ENCODE results near the gene DAB2IP. TPM values are rescaled to one million over a fixed set of nuclear protein-coding genes. Genes with fewer than 3 reads are reported as not detected.

The DAB2IP gene
- total RNA-seq, 1 experiment from 2014 or later, result 46.7 TPM

DNA sequence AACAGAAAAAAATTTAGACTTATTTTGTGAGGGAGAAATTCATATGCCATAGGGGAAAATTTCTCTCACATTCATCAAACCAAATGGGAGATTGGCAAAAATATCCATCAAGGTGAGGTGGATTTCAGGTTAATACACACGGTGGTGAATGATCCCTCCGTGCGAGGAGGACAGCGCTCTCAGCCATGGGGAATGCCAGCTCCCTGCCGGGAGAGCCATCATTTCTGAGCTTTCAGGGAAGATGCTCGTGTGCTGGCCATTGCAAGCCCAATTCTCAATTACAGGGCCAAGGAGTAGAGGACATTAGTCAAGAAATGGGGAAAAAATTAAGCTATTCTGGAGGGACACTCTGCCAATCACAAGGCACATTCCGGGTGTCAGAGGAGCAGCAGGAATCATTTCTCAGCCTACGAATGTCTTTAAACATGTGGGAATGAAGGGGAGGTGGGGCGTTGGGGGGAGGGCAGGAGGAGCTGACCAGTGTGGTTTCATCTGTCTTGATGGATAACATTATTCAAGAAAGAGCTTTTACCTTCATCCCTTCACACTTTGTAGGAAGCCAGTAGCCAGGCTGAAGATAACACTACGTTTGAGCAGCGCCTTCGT is 165.5 kb downstream of the DAB2IP start:
- Histone ChIP-seq H3K9me3 (ENCODE audit: insufficient read depth, low read depth) (no peaks in the 10 kb centered on the region), H2AFZ (no peak overlapping the region), H3K27ac (no peak overlapping the region), H3K4me2 (no peak overlapping the region), H3F3A (ENCODE audit: insufficient read depth, low read depth) (no peaks in the 10 kb centered on the region), H3K4me1 (replicated peaks; ENCODE audit: insufficient read depth) (no peaks in the 10 kb centered on the region), H3K4me3 (no peak overlapping the region), H3K9me2 (ENCODE audit: insufficient read depth) (no peaks in the 10 kb centered on the region), H3K36me3 (ENCODE audit: low read depth) (no peaks in the 10 kb centered on the region), H3K79me2 (ENCODE audit: low read depth) (no peaks in the 10 kb centered on the region), H3K27me3 (ENCODE audit: insufficient read depth, low read depth) (no peaks in the 10 kb centered on the region), H4K20me1 (ENCODE audit: insufficient read depth) (no peaks in the 10 kb centered on the region)
- no peak for DNase-seq
- intact Hi-C loops (cut with micrococcal nuclease; ENCODE audit: unreplicated experiment), result no loop called here
- ChIA-PET CTCF (no interaction called here), POLR2A (ENCODE audit: unreplicated experiment) (interaction anchor here (0.7 kb wide), 1 partner anchor 82 kb away, joined by 4 read pairs; no protein-coding TSS in a partner anchor)
- TF ChIP-seq, protein P1, sequence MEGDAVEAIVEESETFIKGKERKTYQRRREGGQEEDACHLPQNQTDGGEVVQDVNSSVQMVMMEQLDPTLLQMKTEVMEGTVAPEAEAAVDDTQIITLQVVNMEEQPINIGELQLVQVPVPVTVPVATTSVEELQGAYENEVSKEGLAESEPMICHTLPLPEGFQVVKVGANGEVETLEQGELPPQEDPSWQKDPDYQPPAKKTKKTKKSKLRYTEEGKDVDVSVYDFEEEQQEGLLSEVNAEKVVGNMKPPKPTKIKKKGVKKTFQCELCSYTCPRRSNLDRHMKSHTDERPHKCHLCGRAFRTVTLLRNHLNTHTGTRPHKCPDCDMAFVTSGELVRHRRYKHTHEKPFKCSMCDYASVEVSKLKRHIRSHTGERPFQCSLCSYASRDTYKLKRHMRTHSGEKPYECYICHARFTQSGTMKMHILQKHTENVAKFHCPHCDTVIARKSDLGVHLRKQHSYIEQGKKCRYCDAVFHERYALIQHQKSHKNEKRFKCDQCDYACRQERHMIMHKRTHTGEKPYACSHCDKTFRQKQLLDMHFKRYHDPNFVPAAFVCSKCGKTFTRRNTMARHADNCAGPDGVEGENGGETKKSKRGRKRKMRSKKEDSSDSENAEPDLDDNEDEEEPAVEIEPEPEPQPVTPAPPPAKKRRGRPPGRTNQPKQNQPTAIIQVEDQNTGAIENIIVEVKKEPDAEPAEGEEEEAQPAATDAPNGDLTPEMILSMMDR (conservative IDR thresholded peaks at IDR 0.05), result no peak
- no peak for TF ChIP-seq EZH2 (IDR thresholded peaks at IDR 0.05; ENCODE audit: low read depth)
- BruUV-seq (replicated peaks), result no TSS peak

DNA sequence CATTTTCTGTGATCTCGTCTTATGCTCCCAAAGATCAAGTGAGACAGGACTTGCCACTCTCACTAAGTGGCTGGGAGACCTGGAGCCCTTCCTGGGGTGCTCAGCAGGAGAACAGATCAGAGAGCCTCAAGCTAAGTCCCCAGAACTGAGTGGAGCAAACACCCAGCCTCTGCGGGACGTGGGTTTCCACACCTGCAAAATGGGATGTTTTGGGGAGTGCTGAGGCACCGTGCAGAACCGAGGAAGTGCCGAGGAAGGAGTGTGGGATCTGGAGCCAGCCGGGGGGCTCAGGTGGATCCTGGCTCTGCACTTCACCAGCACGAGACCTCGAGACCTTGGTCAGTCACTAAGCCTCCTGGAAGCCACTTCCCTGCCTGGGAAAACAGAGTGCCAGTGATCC is 166.0 kb downstream of the DAB2IP start:
- TF ChIP-seq, protein P1 (conservative IDR thresholded peaks at IDR 0.05), result no peak
- no peak for TF ChIP-seq EZH2 (IDR thresholded peaks at IDR 0.05; ENCODE audit: low read depth)
- no peaks in the 10 kb centered on the region for H3K4me1 ChIP-seq (replicated peaks; ENCODE audit: insufficient read depth)
- no peak overlapping the region for H2AFZ ChIP-seq
- intact Hi-C loops (cut with micrococcal nuclease; ENCODE audit: unreplicated experiment), result no loop called here
- no peak overlapping the region for H3K27ac ChIP-seq
- ChIA-PET POLR2A (ENCODE audit: unreplicated experiment) (no interaction called here), CTCF (no interaction called here)
- H3K27me3 ChIP-seq (ENCODE audit: insufficient read depth, low read depth), result no peaks in the 10 kb centered on the region
- no peaks in the 10 kb centered on the region for H3K9me2 ChIP-seq (ENCODE audit: insufficient read depth)
- no peak overlapping the region for H3K4me2 ChIP-seq
- no TSS peak for BruUV-seq (replicated peaks)
- H3K9me3 ChIP-seq (ENCODE audit: insufficient read depth, low read depth), result no peaks in the 10 kb centered on the region
- H3F3A ChIP-seq (ENCODE audit: insufficient read depth, low read depth), result no peaks in the 10 kb centered on the region
- no peaks in the 10 kb centered on the region for H3K79me2 ChIP-seq (ENCODE audit: low read depth)
- DNase-seq, result no peak
- no peaks in the 10 kb centered on the region for H4K20me1 ChIP-seq (ENCODE audit: insufficient read depth)
- no peak overlapping the region for H3K4me3 ChIP-seq
- no peaks in the 10 kb centered on the region for H3K36me3 ChIP-seq (ENCODE audit: low read depth)

GRCh38 chr9:121818016-121818661 is 166.7 kb downstream of the DAB2IP start:
- Histone ChIP-seq H3K27ac (no peak overlapping the region), H3F3A (ENCODE audit: insufficient read depth, low read depth) (no peaks in the 10 kb centered on the region), H3K9me3 (ENCODE audit: insufficient read depth, low read depth) (no peaks in the 10 kb centered on the region), H3K4me1 (replicated peaks; ENCODE audit: insufficient read depth) (no peaks in the 10 kb centered on the region), H3K27me3 (ENCODE audit: insufficient read depth, low read depth) (no peaks in the 10 kb centered on the region), H2AFZ (no peak overlapping the region), H3K79me2 (ENCODE audit: low read depth) (no peaks in the 10 kb centered on the region), H3K4me3 (no peak overlapping the region), H3K36me3 (ENCODE audit: low read depth) (no peaks in the 10 kb centered on the region), H4K20me1 (ENCODE audit: insufficient read depth) (no peaks in the 10 kb centered on the region), H3K9me2 (ENCODE audit: insufficient read depth) (no peaks in the 10 kb centered on the region), H3K4me2 (no peak overlapping the region)
- no TSS peak for BruUV-seq (replicated peaks)
- TF ChIP-seq EZH2 (IDR thresholded peaks at IDR 0.05; ENCODE audit: low read depth), result no peak
- TF ChIP-seq, protein P1 (conservative IDR thresholded peaks at IDR 0.05), result no peak
- intact Hi-C loops (cut with micrococcal nuclease; ENCODE audit: unreplicated experiment), result no loop called here
- ChIA-PET CTCF (interaction anchor here (0.6 kb wide), 1 partner anchor 541 kb away, joined by 6 read pairs; no protein-coding TSS in a partner anchor), POLR2A (ENCODE audit: unreplicated experiment) (no interaction called here)
- DNase-seq, result no peak

Data from PC-9 (cell line).